ENCODE data around the gene FABP2.
"Not testable (repeated sequence)": the region's sequence is repeated elsewhere in the genome, so short reads cannot be mapped to it uniquely, and the experiment has no call there.

FABP2 gene

DNA sequence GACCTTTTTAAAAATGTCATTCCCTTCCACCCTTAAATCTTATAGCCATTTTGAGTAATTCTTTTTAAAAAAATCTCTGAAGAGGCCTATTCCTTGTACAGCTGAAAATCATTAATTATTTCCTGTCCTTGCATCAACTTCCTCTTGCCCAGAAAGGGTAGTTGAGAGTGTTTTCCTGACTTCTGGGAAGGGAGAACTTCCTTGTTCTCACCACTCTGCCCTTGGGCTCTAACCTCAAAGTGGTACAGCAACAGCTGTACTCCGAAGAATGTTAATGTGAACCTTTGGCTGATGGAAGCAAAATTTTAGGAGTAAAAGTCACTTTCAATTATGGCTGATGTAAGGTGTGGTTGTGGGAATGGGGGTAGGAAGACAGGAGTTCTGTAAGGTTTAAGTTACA is 15.1 kb upstream of the FABP2 start:
- H3K36me3 ChIP-seq (replicated peaks), result no peaks in the 10 kb centered on the region
- H3K4me1 ChIP-seq, result peaks cover under 1% of the 10 kb centered on the region
- DNase-seq (ENCODE audit: low spot score in 2 of 2), result no peak
- no peaks in the 10 kb centered on the region for H3K27me3 ChIP-seq (ENCODE audit: low read depth)
- H3K4me3 ChIP-seq, result no peak overlapping the region
- no peaks in the 10 kb centered on the region for H3K9me3 ChIP-seq
- in situ Hi-C loops (cut with MboI; ENCODE audit: low sequenced_read_pairs), result no loop called here

DNA sequence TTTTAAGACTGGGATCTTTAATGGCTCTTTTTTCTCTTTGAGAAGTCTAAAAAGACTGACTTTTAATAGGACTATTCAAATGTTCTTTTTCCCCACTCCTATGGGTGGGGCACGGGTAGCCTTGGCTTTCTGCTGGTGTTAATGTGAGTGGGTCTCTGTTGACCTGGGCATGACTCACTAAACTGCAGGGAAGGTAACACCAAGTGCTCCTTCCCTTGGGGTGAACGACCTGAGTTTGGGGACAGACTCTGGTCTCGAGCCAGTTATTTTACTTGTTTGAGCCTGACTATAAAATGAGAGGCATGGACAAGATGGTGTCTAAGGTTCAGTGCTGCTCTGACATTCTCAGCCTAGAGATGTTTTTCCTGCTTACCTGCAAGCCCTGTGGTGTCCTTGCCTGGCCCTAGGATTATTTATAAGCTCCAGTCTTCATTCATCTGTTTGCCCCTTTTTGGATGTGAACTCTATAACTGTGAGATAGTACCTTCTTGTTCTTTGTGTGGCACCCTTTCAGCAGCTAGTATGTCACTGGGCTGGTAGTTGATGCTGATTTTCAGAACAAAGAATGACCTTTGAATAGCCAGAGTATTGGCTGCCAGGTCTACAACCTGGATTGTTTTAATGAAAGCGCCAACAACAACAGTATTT is 14.5 kb upstream of the FABP2 start:
- H3K27me3 ChIP-seq (ENCODE audit: low read depth); H3K9me3 ChIP-seq; in situ Hi-C loops (cut with MboI; ENCODE audit: low sequenced_read_pairs); H3K4me1 ChIP-seq; H3K36me3 ChIP-seq (replicated peaks); DNase-seq (ENCODE audit: low spot score in 2 of 2); H3K4me3 ChIP-seq: not testable (repeated sequence)

DNA sequence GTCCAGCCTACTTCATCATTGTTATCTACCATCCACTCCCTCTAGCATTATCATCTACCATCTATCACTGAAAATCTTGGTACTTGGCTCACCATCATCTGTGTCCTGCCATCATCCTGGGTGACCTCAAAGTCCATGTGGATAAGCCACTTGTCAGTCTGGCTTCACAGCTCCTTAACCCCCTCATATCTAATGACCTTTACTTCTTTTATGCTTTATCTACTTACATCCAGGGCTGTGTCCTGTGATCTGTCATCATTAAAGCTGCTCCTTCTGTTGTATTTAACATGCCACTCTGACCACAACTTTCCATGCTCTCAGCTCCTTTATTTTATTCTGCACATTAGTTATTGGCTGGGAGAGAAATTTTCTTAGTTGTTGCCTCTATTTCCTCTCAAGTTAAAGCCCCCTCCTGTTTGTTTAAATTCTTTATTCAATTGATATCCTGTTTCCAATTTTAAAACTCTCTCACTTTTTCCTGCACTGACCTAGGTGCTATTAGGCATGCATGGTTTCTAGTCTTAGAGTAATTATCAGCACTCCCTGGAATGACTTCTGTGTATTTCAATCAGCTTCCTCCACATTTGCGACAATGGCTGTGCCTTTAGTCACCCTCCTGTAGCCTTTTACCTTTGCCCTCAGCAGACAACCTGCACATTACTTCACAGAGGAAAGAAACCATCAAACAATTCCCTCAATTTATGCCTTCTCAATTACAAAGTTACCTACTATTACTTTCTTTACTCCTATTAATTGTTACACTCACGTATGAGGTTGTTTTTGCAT is 8.1 kb upstream of the FABP2 start:
- Histone ChIP-seq H3K36me3 (replicated peaks) (no peaks in the 10 kb centered on the region; the same call in 1 of the 2 replicates), H3K27me3 (ENCODE audit: low read depth) (no peaks in the 10 kb centered on the region), H3K4me1 (peaks cover 3% of the 10 kb centered on the region), H3K9me3 (no peaks in the 10 kb centered on the region), H3K4me3 (no peak overlapping the region)
- in situ Hi-C loops (cut with MboI; ENCODE audit: low sequenced_read_pairs), result no loop called here
- no peak for DNase-seq (ENCODE audit: low spot score in 2 of 2)

DNA sequence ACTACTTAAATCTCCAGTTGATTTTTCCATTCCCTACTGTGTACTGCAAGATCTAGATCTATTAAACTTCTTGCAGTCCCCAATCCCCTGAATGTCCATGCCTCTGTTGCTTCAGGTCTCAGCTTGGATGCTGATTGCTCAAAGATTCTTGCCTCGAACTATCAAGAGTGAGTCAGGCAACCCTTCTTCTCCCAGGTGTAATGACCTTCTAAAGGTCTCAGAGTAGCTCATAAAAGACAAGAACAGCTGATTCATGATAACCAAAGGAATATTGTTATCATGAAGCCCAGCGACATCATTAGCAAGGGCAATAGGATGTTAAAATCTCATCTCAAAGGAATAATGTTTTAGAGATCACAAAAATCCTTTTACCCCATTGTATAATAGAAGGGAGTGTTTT is 6.8 kb upstream of the FABP2 start:
- Histone ChIP-seq H3K4me1 (peaks cover 3% of the 10 kb centered on the region), H3K9me3 (no peaks in the 10 kb centered on the region), H3K27me3 (ENCODE audit: low read depth) (no peaks in the 10 kb centered on the region), H3K4me3 (no peak overlapping the region), H3K36me3 (replicated peaks) (no peaks in the 10 kb centered on the region; the same call in 1 of the 2 replicates)
- in situ Hi-C loops (cut with MboI; ENCODE audit: low sequenced_read_pairs), result no loop called here
- DNase-seq (ENCODE audit: low spot score in 2 of 2), result no peak

DNA sequence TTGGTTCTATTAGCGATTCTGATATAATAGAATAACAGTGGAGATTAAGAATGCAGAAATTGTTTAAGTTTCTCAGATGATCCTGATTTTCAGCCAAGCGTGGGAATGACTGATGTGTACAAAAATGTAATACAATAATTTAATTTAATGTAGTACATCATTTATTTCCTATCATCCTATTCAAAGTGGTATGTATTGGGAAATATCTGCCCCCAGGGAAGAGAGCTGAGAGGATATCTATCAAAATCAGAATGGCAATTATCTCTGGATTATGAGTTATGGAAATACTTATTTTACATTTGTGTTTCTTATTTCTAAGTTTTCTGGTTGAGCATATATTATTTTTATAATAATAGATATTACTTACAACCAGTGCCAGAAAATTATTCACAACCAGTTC is 3.9 kb downstream of the FABP2 start:
- Histone ChIP-seq H3K4me3 (no peak overlapping the region), H3K4me1 (no peaks in the 10 kb centered on the region; the same call in 1 of the 2 replicates), H3K36me3 (replicated peaks) (no peaks in the 10 kb centered on the region), H3K27me3 (ENCODE audit: low read depth) (no peaks in the 10 kb centered on the region), H3K9me3 (no peaks in the 10 kb centered on the region)
- in situ Hi-C loops (cut with MboI; ENCODE audit: low sequenced_read_pairs), result loop anchor here (25.0 kb wide), 1 partner anchor 169 kb away; no protein-coding TSS in a partner anchor
- DNase-seq (ENCODE audit: low spot score in 2 of 2), result no peak

DNA sequence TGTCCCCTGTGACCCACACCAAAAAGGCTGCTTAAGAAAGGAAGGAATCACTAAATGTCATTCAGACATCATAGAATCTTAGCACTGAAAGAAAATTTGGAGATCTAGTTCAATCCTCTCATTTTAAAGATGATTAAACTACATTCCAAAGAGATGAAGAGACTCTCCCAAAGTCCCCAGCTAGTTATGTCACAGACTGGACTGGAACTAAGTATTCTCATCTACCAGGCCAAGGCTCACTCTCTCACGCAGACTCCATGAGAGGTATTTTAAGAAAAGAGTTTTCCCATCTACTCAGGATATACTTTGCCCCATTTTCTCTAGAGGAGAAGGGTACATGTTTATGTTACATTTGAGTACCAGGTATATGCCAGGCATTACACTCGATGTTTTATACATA is 6.9 kb downstream of the FABP2 start:
- no peak for DNase-seq (ENCODE audit: low spot score in 2 of 2)
- Histone ChIP-seq H3K9me3 (no peaks in the 10 kb centered on the region), H3K4me1 (peaks cover 5% of the 10 kb centered on the region; the same call in 1 of the 2 replicates), H3K4me3 (no peak overlapping the region), H3K36me3 (replicated peaks) (no peaks in the 10 kb centered on the region), H3K27me3 (ENCODE audit: low read depth) (no peaks in the 10 kb centered on the region)
- in situ Hi-C loops (cut with MboI; ENCODE audit: low sequenced_read_pairs), result loop anchor here (25.0 kb wide), 1 partner anchor 172 kb away; no protein-coding TSS in a partner anchor

DNA sequence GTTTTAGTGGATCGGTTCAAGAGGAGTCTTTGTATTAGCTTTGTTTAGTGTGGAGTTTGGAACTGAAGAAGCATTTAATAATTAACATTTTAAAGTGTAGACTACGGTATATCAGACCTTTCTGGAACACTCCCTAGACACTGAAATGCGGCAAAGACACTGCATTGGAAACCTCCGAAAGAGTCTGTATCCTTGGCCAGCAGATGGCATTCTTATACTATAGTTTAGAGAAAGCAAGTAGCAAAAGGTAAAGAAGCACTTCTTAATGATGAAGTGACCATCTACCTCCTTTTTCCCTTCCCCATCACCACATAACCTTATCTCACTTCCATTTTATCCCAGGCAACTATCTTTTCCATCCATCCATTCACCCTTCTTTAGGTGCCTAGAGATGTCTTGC is 7.6 kb downstream of the FABP2 start:
- in situ Hi-C loops (cut with MboI; ENCODE audit: low sequenced_read_pairs), result loop anchor here (25.0 kb wide), 1 partner anchor 173 kb away; no protein-coding TSS in a partner anchor
- peak; percentile 41 to 74 for DNase-seq (ENCODE audit: low spot score in 2 of 2)
- H3K27me3 ChIP-seq (ENCODE audit: low read depth), result no peaks in the 10 kb centered on the region
- no peak overlapping the region for H3K4me3 ChIP-seq
- H3K4me1 ChIP-seq, result peaks cover 5% of the 10 kb centered on the region; the same call in 1 of the 2 replicates
- no peaks in the 10 kb centered on the region for H3K36me3 ChIP-seq (replicated peaks)
- H3K9me3 ChIP-seq, result no peaks in the 10 kb centered on the region

DNA sequence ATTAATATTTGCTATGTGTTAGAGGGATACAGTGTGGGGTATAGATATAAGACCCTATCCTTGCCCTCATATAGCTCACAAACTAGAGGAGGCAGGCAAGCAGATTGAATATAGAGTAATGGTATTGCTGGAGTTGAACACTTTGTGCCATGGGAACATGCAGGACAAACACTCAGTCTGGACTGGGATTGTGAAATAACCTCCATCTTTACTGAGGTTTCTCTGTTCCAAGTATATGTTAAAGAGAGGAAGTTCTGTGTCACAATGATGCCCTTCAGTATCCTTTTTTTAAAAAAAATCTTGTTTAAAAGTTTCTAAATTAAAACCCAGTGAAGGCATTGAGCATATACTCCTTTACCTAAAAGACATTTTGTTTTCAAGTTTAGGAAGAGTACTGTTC is 8.7 kb downstream of the FABP2 start:
- DNase-seq (ENCODE audit: low spot score in 2 of 2), result no peak
- Histone ChIP-seq H3K4me1 (peaks cover 5% of the 10 kb centered on the region; the same call in 1 of the 2 replicates), H3K9me3 (no peaks in the 10 kb centered on the region), H3K27me3 (ENCODE audit: low read depth) (no peaks in the 10 kb centered on the region), H3K36me3 (replicated peaks) (no peaks in the 10 kb centered on the region), H3K4me3 (no peak overlapping the region)
- in situ Hi-C loops (cut with MboI; ENCODE audit: low sequenced_read_pairs), result loop anchor here (25.0 kb wide), 1 partner anchor 174 kb away; no protein-coding TSS in a partner anchor

DNA sequence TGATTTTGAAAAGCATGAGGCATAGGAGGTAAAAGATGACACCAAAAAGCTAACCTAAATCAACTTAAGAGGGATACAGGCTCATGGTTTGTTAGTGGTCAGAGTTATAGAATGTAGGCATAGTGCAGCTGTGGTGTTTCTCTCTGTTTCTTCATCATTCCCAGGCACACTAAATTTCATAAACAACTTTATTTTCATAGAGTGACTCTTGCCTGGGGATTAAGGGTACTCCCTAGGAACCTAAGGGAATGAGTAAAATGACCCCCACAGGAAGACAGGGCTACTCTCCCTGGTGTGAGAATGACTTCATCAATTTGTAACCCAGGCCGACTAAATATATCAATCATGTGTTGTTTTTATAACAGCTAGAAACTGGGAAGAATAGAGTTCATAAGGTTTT is 11.1 kb downstream of the FABP2 start:
- Histone ChIP-seq H3K4me1 (peaks cover 5% of the 10 kb centered on the region; the same call in 1 of the 2 replicates), H3K36me3 (replicated peaks) (no peaks in the 10 kb centered on the region), H3K4me3 (no peak overlapping the region), H3K27me3 (ENCODE audit: low read depth) (no peaks in the 10 kb centered on the region), H3K9me3 (no peaks in the 10 kb centered on the region)
- no peak for DNase-seq (ENCODE audit: low spot score in 2 of 2)
- in situ Hi-C loops (cut with MboI; ENCODE audit: low sequenced_read_pairs), result loop anchor here (25.0 kb wide), 1 partner anchor 176 kb away; no protein-coding TSS in a partner anchor

DNA sequence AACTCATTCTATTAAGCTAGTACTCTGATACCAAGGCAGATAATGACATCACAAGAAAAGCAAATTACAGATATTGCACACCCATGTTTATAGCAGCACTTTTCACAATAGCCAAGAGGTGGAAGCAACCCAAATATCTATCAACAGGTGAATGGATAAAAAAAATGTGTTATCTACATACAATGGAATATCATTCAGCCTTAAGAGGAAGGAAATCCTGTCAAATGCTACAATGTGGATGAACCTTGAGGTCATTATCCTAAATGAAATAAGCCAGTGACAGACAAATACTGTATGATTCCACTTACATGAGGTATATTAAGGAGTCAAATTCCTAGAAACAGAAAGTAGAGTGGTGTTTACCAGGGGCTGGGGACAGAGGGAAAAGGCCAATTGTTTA is 14.3 kb downstream of the FABP2 start:
- Histone ChIP-seq H3K4me3 (no peak overlapping the region), H3K36me3 (replicated peaks) (no peaks in the 10 kb centered on the region), H3K9me3 (no peaks in the 10 kb centered on the region), H3K4me1 (0 out of 2 replicates have a peak, but pooled peaks cover 5% of the 10 kb centered on the region), H3K27me3 (ENCODE audit: low read depth) (no peaks in the 10 kb centered on the region)
- in situ Hi-C loops (cut with MboI; ENCODE audit: low sequenced_read_pairs), result loop anchor here (10.0 to 25.0 kb wide), 3 partner anchors 180 to 747 kb away; no protein-coding TSS in a partner anchor
- no peak for DNase-seq (ENCODE audit: low spot score in 2 of 2)

DNA sequence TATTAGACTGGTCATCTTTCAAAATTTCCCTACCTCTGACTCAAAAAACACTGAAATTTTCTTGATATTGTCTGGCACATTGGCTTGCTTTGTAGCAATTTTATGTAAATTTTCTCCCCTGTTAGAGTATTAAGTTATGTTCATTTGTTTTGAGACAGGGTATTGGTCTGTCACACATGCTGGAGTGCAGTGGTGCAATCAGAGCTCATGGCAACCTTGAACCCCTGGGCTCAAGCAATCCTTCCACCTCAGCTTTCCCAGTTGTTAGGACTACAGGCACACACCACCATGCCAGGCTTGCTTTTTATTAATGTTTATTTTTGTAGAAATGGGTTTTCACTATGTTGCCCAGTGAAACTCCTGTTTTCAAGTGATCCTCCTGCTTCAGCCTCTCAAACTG is 17.5 kb downstream of the FABP2 start:
- Histone ChIP-seq H3K4me3 (no peak overlapping the region), H3K9me3 (no peaks in the 10 kb centered on the region), H3K36me3 (replicated peaks) (no peaks in the 10 kb centered on the region), H3K27me3 (ENCODE audit: low read depth) (no peaks in the 10 kb centered on the region), H3K4me1 (peaks cover 6% of the 10 kb centered on the region)
- in situ Hi-C loops (cut with MboI; ENCODE audit: low sequenced_read_pairs), result loop anchor here (10.0 to 25.0 kb wide), 3 partner anchors 183 to 750 kb away; no protein-coding TSS in a partner anchor
- no peak for DNase-seq (ENCODE audit: low spot score in 2 of 2)

DNA sequence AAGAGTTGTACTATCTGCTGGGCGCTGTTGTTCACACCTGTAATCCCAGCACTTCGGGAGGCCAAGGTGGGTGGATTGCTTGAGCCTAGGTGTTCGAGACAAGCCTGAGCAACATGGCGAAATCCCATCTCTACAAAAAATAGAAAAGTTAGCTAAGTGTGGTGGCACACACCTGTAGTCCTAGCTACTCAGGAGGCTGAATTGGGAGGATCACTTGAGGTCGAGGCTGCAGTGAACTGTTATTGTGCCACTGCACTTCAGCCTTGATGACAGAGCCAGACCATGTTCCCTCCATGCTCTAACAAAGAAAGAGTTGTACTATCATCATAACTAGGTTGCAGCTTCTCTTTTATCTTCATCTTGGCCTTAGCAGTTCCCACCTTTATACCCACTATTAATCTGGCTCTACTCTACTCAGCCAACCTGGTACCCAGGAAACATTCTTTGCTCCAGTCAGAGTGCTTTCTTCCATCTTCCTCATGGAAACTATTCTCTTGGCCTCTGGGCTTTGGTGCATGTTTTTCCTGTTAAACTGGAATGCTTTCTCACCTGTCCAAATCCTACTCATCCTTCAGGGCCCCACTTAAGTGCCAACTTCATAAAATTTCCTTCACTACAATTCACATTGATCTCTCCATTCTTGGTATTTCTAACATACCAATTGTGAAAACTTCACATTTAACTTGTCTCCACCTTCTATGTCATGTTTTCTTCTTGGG is 18.2 kb downstream of the FABP2 start:
- peaks cover 6% of the 10 kb centered on the region for H3K4me1 ChIP-seq
- H3K4me3 ChIP-seq, result no peak overlapping the region
- no peaks in the 10 kb centered on the region for H3K9me3 ChIP-seq
- H3K27me3 ChIP-seq (ENCODE audit: low read depth), result no peaks in the 10 kb centered on the region
- no peaks in the 10 kb centered on the region for H3K36me3 ChIP-seq (replicated peaks)
- in situ Hi-C loops (cut with MboI; ENCODE audit: low sequenced_read_pairs), result loop anchor here (10.0 to 25.0 kb wide), 3 partner anchors 184 to 751 kb away; no protein-coding TSS in a partner anchor
- no peak for DNase-seq (ENCODE audit: low spot score in 2 of 2)

DNA sequence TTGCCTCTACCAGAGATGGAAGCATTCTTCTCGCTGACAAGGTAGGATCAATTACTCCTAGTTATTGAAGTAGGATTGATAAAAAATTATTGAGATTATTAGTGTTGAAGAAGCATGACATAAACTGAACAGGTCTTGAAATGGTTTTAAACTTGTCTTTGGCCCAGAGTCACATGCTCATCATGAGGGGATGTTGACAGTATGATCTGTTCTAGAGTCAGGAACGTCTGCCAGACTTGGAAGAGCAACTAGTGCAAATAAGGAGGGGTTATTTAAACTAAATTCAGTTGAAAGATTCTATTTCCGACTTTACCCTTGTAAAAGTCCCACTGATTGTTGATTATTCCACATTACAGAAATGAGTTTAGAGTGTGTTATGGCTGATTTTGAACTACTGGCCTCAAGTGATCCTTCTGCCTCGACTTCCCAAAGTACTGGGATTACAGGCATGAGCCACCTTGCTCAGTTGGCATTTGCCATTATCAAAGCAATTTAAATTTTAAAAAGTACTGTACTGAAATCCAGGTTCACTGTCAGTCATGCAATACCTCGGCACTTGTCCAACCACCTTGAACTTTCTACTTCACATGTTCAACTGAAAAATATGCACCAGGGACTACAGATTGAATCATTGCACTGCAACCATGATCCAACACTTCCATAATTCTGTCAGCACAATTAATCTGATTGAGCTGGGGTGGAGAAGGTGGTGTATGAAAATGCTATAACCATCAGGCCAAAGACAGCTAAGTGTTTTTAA is 19.7 kb downstream of the FABP2 start:
- DNase-seq (ENCODE audit: low spot score in 2 of 2), result no peak
- Histone ChIP-seq H3K4me1 (peaks cover 11% of the 10 kb centered on the region), H3K4me3 (no peak overlapping the region), H3K27me3 (ENCODE audit: low read depth) (no peaks in the 10 kb centered on the region), H3K9me3 (no peaks in the 10 kb centered on the region), H3K36me3 (replicated peaks) (peaks cover 7% of the 10 kb centered on the region)
- in situ Hi-C loops (cut with MboI; ENCODE audit: low sequenced_read_pairs), result loop anchor here (10.0 to 25.0 kb wide), 3 partner anchors 185 to 753 kb away; no protein-coding TSS in a partner anchor

Data from HAP-1 (cell line).